ENCODE data around the gene IL22RA1.

The IL22RA1 gene

DNA sequence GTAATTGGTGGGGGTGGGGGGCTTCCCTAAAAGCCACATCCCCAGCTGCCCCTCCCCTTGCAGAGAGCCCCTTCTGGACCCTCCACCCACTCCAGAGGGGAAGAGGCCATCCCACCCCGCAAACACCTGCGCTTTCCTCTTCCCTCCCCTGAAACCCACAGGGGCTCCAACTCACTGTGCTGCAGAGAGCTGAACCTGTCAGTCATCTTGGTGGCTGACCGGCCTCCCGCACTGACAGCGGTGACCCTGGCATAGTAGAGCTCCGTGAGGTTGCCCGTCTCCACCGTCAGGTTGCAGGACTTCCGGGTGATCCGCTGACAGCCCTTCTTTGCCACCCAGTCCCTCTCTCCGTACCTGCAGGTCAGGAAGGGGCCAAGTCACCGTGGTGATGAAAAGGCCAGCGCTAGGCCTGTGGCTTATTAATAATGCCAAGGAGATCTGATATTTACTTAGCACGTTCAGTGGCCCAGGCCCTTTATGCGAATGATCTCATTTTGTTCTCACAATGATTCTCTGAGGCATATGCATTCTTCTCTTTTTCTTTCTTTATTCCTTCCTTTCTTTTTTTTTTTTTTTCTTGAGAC is 5.9 kb downstream of the IL22RA1 start:
- DNase-seq (ENCODE audit: low read depth) = no peak

GRCh38 chr1:24134376-24134775 is 8.6 kb downstream of the IL22RA1 start:
- no peak for DNase-seq (ENCODE audit: low read depth)

DNA sequence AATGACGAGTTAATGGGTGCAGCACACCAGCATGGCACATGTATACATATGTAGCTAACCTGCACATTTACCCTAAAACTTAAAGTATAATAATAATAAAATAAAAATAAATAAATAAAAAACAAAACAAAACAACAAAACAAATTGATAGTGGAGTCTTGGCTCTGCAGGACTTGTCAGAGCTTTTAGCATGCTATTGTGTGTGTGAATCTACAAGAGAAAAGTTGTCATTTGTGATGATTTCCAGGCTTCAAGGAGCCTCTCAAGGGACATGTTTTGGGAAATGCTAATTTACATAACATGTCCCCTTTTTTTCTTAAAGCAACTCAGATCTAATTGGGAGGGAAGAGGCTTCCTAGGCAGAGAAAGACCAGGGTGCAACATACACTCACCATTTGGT is 9.1 kb downstream of the IL22RA1 start:
- no peak for DNase-seq (ENCODE audit: low read depth)

GRCh38 chr1:24130385-24130784 is 12.6 kb downstream of the IL22RA1 start:
- no peak for DNase-seq (ENCODE audit: low read depth)

- no peak for DNase-seq (ENCODE audit: low read depth)
Observed at GRCh38 chr1:24127801-24128363, 15.1 kb downstream of the IL22RA1 start.

GRCh38 chr1:24127134-24127800 is 15.7 kb downstream of the IL22RA1 start:
- DNase-seq (ENCODE audit: low read depth) = no peak

- DNase-seq (ENCODE audit: low read depth) = no peak
Observed at GRCh38 chr1:24126672-24127023, 16.3 kb downstream of the IL22RA1 start.

DNA sequence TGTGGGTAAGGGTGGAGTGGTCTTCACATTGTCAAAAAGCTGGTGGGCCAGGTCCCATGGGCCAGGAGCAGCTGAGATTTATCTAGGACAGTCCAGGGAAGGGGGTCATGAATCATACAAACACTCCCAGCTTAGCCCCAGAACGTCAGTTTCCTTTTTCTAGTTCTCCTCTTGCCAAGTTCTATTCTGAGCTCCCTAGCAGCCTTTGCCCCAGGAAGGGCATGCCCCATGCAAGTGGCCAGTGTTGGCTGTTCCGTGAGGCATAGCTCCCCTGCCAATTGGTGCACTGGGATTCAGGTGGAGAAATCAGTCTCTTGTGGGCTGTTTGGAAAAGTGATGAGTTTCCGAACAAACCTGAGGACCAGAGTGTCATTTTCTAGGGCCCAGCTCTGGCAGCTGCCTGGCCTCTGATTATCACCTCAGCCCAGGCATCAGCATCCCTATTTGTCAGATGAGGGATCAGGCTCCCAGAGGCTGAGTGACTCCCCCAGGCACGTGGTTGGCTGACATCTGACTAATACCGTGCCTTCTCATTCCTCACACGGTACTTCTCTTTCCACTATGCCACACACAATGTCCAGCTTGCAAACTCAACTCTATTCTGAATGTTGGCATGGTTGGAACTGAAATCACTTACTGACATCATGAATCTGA is 16.8 kb downstream of the IL22RA1 start:
- DNase-seq (ENCODE audit: low read depth) = no peak

DNA sequence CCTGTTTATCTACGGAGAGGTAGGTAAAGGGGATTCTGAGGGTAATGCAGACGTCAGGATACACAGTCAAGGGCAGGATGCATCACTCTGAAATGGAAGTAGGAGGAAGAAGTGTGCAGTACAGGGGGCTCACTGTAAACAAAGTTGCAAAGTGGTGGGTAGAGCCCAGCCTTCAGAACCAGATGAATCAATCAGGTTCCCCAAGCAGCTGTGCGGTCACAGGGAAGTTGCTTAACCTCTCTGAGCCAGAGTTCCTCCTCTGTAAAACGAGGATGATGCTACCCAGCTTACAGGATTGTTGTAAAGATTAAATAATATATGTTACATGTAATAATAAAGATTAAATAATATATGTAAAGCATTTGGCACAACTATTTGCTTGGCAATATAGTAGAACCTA is 17.5 kb downstream of the IL22RA1 start:
- no peak for DNase-seq (ENCODE audit: low read depth)

DNA sequence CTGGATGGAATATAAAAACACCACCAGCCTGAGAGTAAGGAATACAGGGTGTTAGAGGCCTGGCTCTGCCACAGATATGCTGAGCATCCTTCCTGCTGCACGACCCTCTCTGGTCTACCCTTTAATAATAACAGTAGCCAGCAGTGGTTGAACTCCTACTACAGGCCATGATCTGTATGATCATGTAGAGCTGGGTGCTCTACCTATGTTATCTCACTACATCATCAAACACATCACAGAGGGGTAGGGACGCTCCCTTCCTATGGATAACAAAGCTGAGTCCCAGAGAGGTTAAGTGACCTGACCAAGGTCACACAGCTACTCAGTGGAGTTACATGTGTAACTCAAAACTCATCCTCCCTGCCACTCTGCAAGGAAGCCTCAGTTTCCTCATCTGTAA is 18.0 kb downstream of the IL22RA1 start:
- DNase-seq (ENCODE audit: low read depth) = no peak

GRCh38 chr1:24123611-24124010 is 19.3 kb downstream of the IL22RA1 start:
- no peak for DNase-seq (ENCODE audit: low read depth)

GRCh38 chr1:24122776-24123175 is 20.2 kb downstream of the IL22RA1 start:
- DNase-seq (ENCODE audit: low read depth) = no peak

DNA sequence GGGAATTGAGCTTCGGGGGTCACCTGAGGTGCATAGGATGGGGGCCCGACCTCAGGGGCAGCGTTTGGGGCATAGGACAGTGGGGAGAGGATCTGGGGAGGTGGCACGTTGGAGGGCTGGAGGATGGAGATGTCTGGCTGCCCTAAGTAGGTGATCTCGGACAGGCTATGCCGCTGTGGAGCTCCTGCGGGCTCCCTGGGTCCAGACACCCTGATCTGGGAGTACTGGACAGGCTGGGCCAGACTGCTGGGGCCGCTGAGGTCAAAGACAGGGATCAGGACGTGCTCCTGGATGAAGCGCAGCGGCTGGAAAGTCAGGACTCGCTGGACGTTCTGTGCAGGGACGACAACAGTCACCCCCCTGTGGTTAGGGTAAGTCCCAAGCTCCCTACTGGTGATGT is 21.5 kb downstream of the IL22RA1 start:
- no peak for DNase-seq (ENCODE audit: low read depth)

DNA sequence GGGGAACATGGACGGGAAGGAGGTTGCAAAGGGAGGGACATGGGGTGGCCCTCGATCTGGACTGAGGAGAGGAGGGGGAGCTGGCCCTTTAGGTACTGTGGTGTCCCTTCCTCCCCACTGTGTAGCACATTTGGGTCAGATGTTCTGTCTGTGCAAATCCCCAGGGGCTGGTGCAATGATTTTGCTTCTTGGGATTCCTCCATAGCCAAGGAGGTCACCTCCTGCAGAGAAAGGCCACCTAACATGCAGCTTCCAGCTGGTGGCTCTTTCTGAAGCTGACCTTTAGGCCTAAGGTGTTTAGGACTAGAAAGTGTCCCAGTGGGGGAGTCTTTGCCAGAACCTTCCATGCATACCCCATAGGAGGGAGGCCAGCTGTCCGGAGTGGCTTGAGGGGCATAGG is 22.0 kb downstream of the IL22RA1 start:
- no peak for DNase-seq (ENCODE audit: low read depth)

DNA sequence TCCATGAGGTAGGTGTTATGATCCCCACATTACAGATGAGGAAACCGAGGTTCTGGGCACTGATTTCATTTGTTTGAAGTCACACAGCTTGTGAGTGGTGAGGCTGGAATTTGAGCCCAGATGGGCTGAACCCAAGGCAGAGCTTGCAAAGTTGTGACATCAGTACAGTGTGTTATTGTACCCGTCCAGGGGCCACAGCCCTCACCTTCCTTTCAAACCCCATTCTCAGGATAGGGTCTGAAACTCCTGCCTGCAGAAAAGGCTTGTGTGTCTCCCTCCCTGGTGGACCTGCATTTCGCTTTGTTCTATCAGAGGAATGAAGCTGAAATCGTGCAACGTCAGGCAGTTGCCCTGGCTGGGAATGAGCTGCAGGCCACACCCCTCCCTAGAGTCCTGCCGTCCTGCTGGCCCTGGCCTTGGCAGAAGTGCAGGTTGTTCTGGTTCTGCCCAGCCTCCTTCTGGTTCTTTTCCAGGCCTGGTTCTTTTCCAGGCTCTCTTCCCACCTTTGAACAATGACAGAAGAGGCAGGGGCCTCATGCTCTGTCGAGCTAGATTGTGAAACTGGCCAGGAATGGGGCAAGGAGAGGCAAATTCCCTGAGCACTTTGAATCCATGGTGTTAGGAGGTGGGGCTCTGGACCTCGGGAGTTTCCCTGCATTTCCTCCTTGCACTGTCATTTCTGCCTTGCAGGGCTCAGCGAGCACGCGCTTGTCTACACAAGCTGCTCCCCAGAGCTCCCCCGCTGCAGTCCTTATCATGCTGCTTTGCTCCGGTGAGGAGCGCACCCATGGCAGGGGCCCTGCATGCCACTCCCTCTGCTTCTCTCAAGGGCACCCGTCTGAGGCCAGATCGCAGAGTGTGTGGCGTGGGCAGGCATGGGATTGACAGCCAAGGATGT is 22.8 kb downstream of the IL22RA1 start:
- DNase-seq (ENCODE audit: low read depth) = no peak

GRCh38 chr1:24119489-24119858 is 23.5 kb downstream of the IL22RA1 start:
- DNase-seq (ENCODE audit: low read depth) = no peak

GRCh38 chr1:24118410-24119242 is 24.3 kb downstream of the IL22RA1 start:
- DNase-seq (ENCODE audit: low read depth) = no peak

DNA sequence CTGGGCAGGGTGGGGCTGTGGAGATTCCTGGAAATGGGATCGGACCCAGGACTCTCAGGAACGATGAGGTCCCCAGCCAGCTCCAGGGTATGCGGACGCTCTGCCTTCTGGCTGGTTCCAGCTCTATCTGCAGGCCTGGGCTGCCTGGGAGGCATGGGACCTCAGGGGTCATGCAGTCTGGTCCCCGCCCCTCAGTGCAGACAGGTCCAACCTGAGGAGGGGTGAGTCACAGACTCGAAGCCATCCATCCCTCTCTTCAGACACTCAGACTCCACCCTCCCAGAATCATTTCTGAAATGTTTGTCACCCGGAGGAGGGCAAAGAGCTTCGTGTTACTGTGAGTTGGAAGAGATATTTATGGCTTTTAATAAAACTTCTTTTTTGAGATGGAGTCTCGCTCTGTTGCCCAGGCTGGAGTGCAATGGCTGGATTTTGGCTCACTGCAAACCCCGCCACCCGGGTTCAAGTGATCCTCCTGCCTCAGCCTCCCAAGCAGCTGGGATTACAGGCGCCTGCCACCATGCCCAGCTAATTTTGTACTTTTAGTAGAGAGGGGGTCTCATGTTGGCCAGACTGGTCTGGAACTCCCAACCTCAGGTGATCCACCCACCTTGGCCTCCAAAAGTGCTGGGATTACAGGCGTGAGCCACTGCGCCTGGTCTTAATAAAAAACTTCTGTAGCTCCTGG is 25.1 kb downstream of the IL22RA1 start:
- no peak for DNase-seq (ENCODE audit: low read depth)

DNA sequence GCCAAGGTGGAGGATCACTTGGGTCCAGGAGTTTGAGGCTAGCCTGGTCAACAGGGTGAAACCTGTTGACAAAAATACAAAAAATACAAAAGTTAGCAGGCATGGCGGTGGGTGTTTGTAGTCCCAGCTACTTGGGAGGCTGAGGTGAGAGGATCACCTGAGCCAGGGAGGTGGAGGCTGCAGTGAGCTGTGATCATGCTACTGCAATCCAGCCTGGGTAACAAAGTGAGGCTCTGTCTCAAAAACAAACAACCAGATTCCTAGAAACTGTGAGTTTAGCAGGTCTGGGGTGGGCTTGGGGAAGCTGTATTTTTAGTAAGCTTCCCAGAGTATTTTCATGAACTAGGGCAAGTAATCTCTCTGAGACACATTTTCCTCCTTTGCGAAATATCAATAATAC is 25.8 kb downstream of the IL22RA1 start:
- DNase-seq (ENCODE audit: low read depth) = no peak

GRCh38 chr1:24114753-24115152 is 28.2 kb downstream of the IL22RA1 start:
- DNase-seq (ENCODE audit: low read depth) = no peak

- no peak for DNase-seq (ENCODE audit: low read depth)
Observed at GRCh38 chr1:24113641-24114033, 29.3 kb downstream of the IL22RA1 start.

Measured in T follicular helper cell (primary cell).